HL-60/S4 (cell line): ENCODE results near the gene AUTS2.

Experiments used
- in situ Hi-C: fragments of 300-500 bp; cut with MboI; formaldehyde crosslinking; loops from 2 replicates; pipeline ENCODE4 v1.14.3; 2022; ENCODE audit warnings: low sequenced_read_pairs

The AUTS2 gene

GRCh38 chr7:70389531-70390151, 791.4 kb downstream of the AUTS2 start:
- in situ Hi-C loops, result no loop called here

GRCh38 chr7:70390251-70390650, 792.0 kb downstream of the AUTS2 start:
- in situ Hi-C loops, result no loop called here

- in situ Hi-C loops, result no loop called here
These were observed 794.1 kb downstream of the AUTS2 start for GRCh38 chr7:70392256-70392876.

GRCh38 chr7:70392877-70393435, 794.7 kb downstream of the AUTS2 start:
- in situ Hi-C loops, result no loop called here

GRCh38 chr7:70393956-70394355, 795.7 kb downstream of the AUTS2 start:
- in situ Hi-C loops, result no loop called here

GRCh38 chr7:70400829-70401380, 802.6 kb downstream of the AUTS2 start:
- in situ Hi-C loops, result no loop called here

- in situ Hi-C loops, result no loop called here
These were observed 803.8 kb downstream of the AUTS2 start for GRCh38 chr7:70402069-70402468.

- in situ Hi-C loops, result no loop called here
These were observed 807.0 kb downstream of the AUTS2 start for GRCh38 chr7:70405241-70405640.

GRCh38 chr7:70406186-70406949, 808.1 kb downstream of the AUTS2 start:
- in situ Hi-C loops, result no loop called here

- in situ Hi-C loops, result no loop called here
These were observed 808.6 kb downstream of the AUTS2 start for GRCh38 chr7:70406950-70407209.

- in situ Hi-C loops, result no loop called here
These were observed 810.2 kb downstream of the AUTS2 start for GRCh38 chr7:70408477-70408876.

- in situ Hi-C loops, result no loop called here
These were observed 810.6 kb downstream of the AUTS2 start for GRCh38 chr7:70408891-70409290.

- in situ Hi-C loops, result no loop called here
These were observed 812.0 kb downstream of the AUTS2 start for GRCh38 chr7:70410134-70410750.

- in situ Hi-C loops, result no loop called here
These were observed 816.1 kb downstream of the AUTS2 start for GRCh38 chr7:70414368-70414767.

GRCh38 chr7:70415179-70415972, 817.1 kb downstream of the AUTS2 start:
- in situ Hi-C loops, result no loop called here

- in situ Hi-C loops, result no loop called here
These were observed 818.2 kb downstream of the AUTS2 start for GRCh38 chr7:70416347-70416985.

- in situ Hi-C loops, result no loop called here
These were observed 818.8 kb downstream of the AUTS2 start for GRCh38 chr7:70416986-70417655.

- in situ Hi-C loops, result no loop called here
These were observed 821.5 kb downstream of the AUTS2 start for GRCh38 chr7:70419526-70420380.

GRCh38 chr7:70420381-70420662, 822.0 kb downstream of the AUTS2 start:
- in situ Hi-C loops, result no loop called here
